Neural progenitor cell (in vitro differentiated cells): Measurements from ENCODE around the gene PTPRB.

Experiments used
- CTCF ChIP-seq: fragments of 200-600 bp; sonication (generic); IDR thresholded peaks from 2 replicates; pipeline ENCODE4 v1.5.1; 2017; ENCODE audit warnings: antibody characterized with exemption, mild to moderate bottlenecking
- EZH2 ChIP-seq: fragments of 200-600 bp; sonication (generic); IDR thresholded peaks from 2 replicates; pipeline ENCODE4 v1.6.1; 2017; ENCODE audit warnings: antibody characterized with exemption, mild to moderate bottlenecking, moderate library complexity

- TF ChIP-seq EZH2 (no peak), CTCF (no peak)
Measured at GRCh38 chr12:70507442-70507841, 129.8 kb downstream of the PTPRB start.
